H9 (cell line): ENCODE measurements around the gene DEUP1. TPM values are rescaled to one million over a fixed set of nuclear protein-coding genes. Genes with fewer than 3 reads are reported as not detected.

Source experiments
- DNase-seq: peaks from one replicate; pipeline ENCODE4 v3.0.0-alpha.2; 2017
- H2AFZ ChIP-seq: one replicate; pipeline ENCODE4 v1.6.1; 2013; ENCODE audit warnings: mild to moderate bottlenecking, low read length, control low read depth, moderate library complexity
- H2AK5ac ChIP-seq: 2 replicates; pipeline ENCODE4 v1.6.1; 2013; ENCODE audit warnings: low read length, control low read depth, mixed read lengths; ENCODE audit not compliant: insufficient read length
- H2BK120ac ChIP-seq: one replicate; pipeline ENCODE4 v1.6.1; 2013; ENCODE audit warnings: low read depth, mild to moderate bottlenecking, low read length, control low read depth, inconsistent platforms; ENCODE audit not compliant: poor library complexity, severe bottlenecking
- H2BK12ac ChIP-seq: 2 replicates; pipeline ENCODE4 v1.6.1; 2013; ENCODE audit warnings: low read length, control low read depth, mixed read lengths, low read depth; ENCODE audit not compliant: insufficient read length
- H2BK15ac ChIP-seq: 2 replicates; pipeline ENCODE4 v1.6.1; 2013; ENCODE audit warnings: low read depth, low read length, control low read depth
- H2BK20ac ChIP-seq: one replicate; pipeline ENCODE4 v1.6.1; 2013; ENCODE audit warnings: low read depth, mild to moderate bottlenecking, low read length, control low read depth, inconsistent platforms; ENCODE audit not compliant: poor library complexity, severe bottlenecking
- H2BK5ac ChIP-seq: 2 replicates; pipeline ENCODE4 v1.6.1; 2013; ENCODE audit warnings: low read length, control low read depth, mixed read lengths; ENCODE audit not compliant: insufficient read length
- H3K14ac ChIP-seq: 2 replicates; pipeline ENCODE4 v1.6.1; 2013; ENCODE audit warnings: low read length, control low read depth; ENCODE audit not compliant: insufficient read depth
- H3K18ac ChIP-seq: 2 replicates; pipeline ENCODE4 v1.6.1; 2013; ENCODE audit warnings: low read depth, mild to moderate bottlenecking, mixed read lengths, low read length, control low read depth; ENCODE audit not compliant: insufficient read length
- H3K23ac ChIP-seq: 2 replicates; pipeline ENCODE4 v1.6.1; 2013; ENCODE audit warnings: low read length, control low read depth, mixed read lengths, low read depth; ENCODE audit not compliant: insufficient read length
- H3K23me2 ChIP-seq: 2 replicates; pipeline ENCODE4 v1.6.1; 2013; ENCODE audit warnings: low read depth, mild to moderate bottlenecking, mixed read lengths, low read length, control low read depth; ENCODE audit not compliant: insufficient read length, poor library complexity, severe bottlenecking
- H3K27ac ChIP-seq: 2 replicates; pipeline ENCODE4 v1.5.1; 2013; ENCODE audit warnings: low read length, control low read depth, mixed read lengths, low read depth; ENCODE audit not compliant: insufficient read length
- H3K27me3 ChIP-seq: 2 replicates; pipeline ENCODE4 v1.6.1; 2013; ENCODE audit warnings: low read length, control low read depth, inconsistent platforms; ENCODE audit not compliant: insufficient read depth
- H3K4ac ChIP-seq: 2 replicates; pipeline ENCODE4 v1.6.1; 2013; ENCODE audit warnings: low read depth, mild to moderate bottlenecking, control low read depth, inconsistent platforms, low read length, moderate library complexity
- H3K4me1 ChIP-seq: 2 replicates; pipeline ENCODE4 v1.6.1; 2013; ENCODE audit warnings: low read length, control low read depth, inconsistent platforms; ENCODE audit not compliant: insufficient read depth
- H3K4me2 ChIP-seq: 2 replicates; pipeline ENCODE4 v1.6.1; 2013; ENCODE audit warnings: low read length, control low read depth, mixed read lengths; ENCODE audit not compliant: insufficient read length, insufficient read depth
- H3K56ac ChIP-seq: 2 replicates; pipeline ENCODE4 v1.6.1; 2013; ENCODE audit warnings: low read depth, mild to moderate bottlenecking, mixed read lengths, low read length, control low read depth; ENCODE audit not compliant: insufficient read length
- H3K79me1 ChIP-seq: 2 replicates; pipeline ENCODE4 v1.6.1; 2013; ENCODE audit warnings: low read depth, mild to moderate bottlenecking, moderate library complexity, low read length, control low read depth, inconsistent platforms; ENCODE audit not compliant: insufficient read depth, poor library complexity, severe bottlenecking
- H3K79me2 ChIP-seq: 2 replicates; pipeline ENCODE4 v1.6.1; 2013; ENCODE audit warnings: low read length, control low read depth, inconsistent platforms; ENCODE audit not compliant: insufficient read depth
- H3K9ac ChIP-seq: 2 replicates; pipeline ENCODE4 v1.6.1; 2013; ENCODE audit warnings: low read length, control low read depth, mixed read lengths; ENCODE audit not compliant: insufficient read length; ENCODE audit errors: extremely low read depth
- H3K9me3 ChIP-seq: one replicate; pipeline ENCODE4 v1.6.1; 2013; ENCODE audit warnings: low read depth, low read length, inconsistent platforms; ENCODE audit not compliant: control insufficient read depth
- H3T11ph ChIP-seq: one replicate; pipeline ENCODE4 v1.6.1; 2013; ENCODE audit warnings: mild to moderate bottlenecking, low read length, control low read depth, inconsistent platforms
- H4K20me1 ChIP-seq: one replicate; pipeline ENCODE4 v1.6.1; 2013; ENCODE audit not compliant: control insufficient read depth, insufficient read length, insufficient read depth
- H4K5ac ChIP-seq: 2 replicates; pipeline ENCODE4 v1.6.1; 2013; ENCODE audit warnings: low read depth, mild to moderate bottlenecking, mixed read lengths, low read length, control low read depth; ENCODE audit not compliant: insufficient read length
- H4K8ac ChIP-seq: replicated peaks from 2 replicates; pipeline ENCODE4 v1.6.1; 2013; ENCODE audit warnings: low read length, control low read depth, mixed read lengths, low read depth; ENCODE audit not compliant: insufficient read length
- H4K91ac ChIP-seq: 2 replicates; pipeline ENCODE4 v1.6.1; 2013; ENCODE audit warnings: low read depth, mild to moderate bottlenecking, moderate library complexity, mixed read lengths, low read length, control low read depth; ENCODE audit not compliant: insufficient read length
- H3K27ac Mint-ChIP-seq, 3 experiments: 2 replicates in 2 of 3; 3 replicates in 1 of 3; pipeline ENCODE4 v1.8.0; 2020 to 2021; ENCODE audit warnings: mixed read lengths in 3 of 3, mild to moderate bottlenecking in 1 of 3, moderate library complexity in 1 of 3
- H3K27me3 Mint-ChIP-seq: 2 replicates; pipeline ENCODE4 v1.8.0; 2021; ENCODE audit warnings: low read depth, mild to moderate bottlenecking, moderate library complexity, mixed read lengths
- H3K36me3 Mint-ChIP-seq, 3 experiments: 2 replicates in 2 of 3; 3 replicates in 1 of 3; pipeline ENCODE4 v1.8.0; 2020 to 2021; ENCODE audit warnings: low read depth in 3 of 3, mixed read lengths in 3 of 3; ENCODE audit not compliant: insufficient read depth in 1 of 3
- H3K4me1 Mint-ChIP-seq, 2 experiments: 2 replicates each; pipeline ENCODE4 v1.8.0; 2020; ENCODE audit warnings: mixed read lengths in 2 of 2
- H3K4me3 Mint-ChIP-seq, 2 experiments: 2 replicates in 1 of 2; 3 replicates in 1 of 2; pipeline ENCODE4 v1.8.0; 2020 to 2021; ENCODE audit warnings: mild to moderate bottlenecking in 2 of 2, mixed read lengths in 2 of 2, moderate library complexity in 1 of 2
- H3K9me3 Mint-ChIP-seq, 2 experiments: 2 replicates in 1 of 2; 3 replicates in 1 of 2; pipeline ENCODE4 v1.8.0; 2020; ENCODE audit warnings: mild to moderate bottlenecking in 2 of 2, mixed read lengths in 2 of 2, moderate library complexity in 1 of 2
- CTCF ChIP-seq: fragments of 200-600 bp; sonication (generic); conservative IDR thresholded peaks from 3 replicates; pipeline ENCODE4 v1.8.0; 2021; ENCODE audit warnings: antibody characterized with exemption, mild to moderate bottlenecking
- WGBS: extraction: QIAGEN DNeasy Blood & Tissue Kit; methylation state at CpG from one replicate; pipeline ENCODE4 v1.1.7; 2013; ENCODE audit warnings: missing lambda C conversion rate, low lambda C conversion rate, mixed read lengths; ENCODE audit not compliant: insufficient read length; ENCODE audit errors: extremely low coverage; 5-methylcytosine and 5-hydroxymethylcytosine counted together
- total RNA-seq: library from RNA; stranded (reverse); gene quantifications from 2 replicates; pipeline ENCODE4 v1.2.1, GENCODE V29; 2021

DEUP1 gene
- total RNA-seq, 1 experiment from 2014 or later: 0.22 TPM

- Histone ChIP-seq H3K4me2 (no peak overlapping the region), H2AK5ac (no peak overlapping the region), H3K4me1 (no peaks in the 10 kb centered on the region), H4K8ac (no peak overlapping the region), H3K23me2 (no peaks in the 10 kb centered on the region), H4K20me1 (no peaks in the 10 kb centered on the region), H3K9ac (no peak overlapping the region), H3K4ac (no peak overlapping the region), H3K18ac (no peak overlapping the region), H3K79me1 (no peaks in the 10 kb centered on the region), H2BK20ac (no peak overlapping the region), H4K5ac (no peak overlapping the region), H3T11ph (no peak overlapping the region), H2AFZ (no peak overlapping the region), H3K27ac (no peak overlapping the region), H4K91ac (no peak overlapping the region), H3K27me3 (no peaks in the 10 kb centered on the region), H2BK12ac (no peak overlapping the region), H3K9me3 (no peaks in the 10 kb centered on the region), H3K79me2 (no peaks in the 10 kb centered on the region), H2BK15ac (no peak overlapping the region), H2BK5ac (no peak overlapping the region), H2BK120ac (no peak overlapping the region), H3K56ac (no peak overlapping the region), H3K23ac (no peak overlapping the region), H3K14ac (no peak overlapping the region)
- Mint-ChIP-seq H3K27ac (no peak overlapping the region), H3K4me1 (no peaks in the 10 kb centered on the region), H3K36me3 (no peaks in the 10 kb centered on the region), H3K9me3 (no peaks in the 10 kb centered on the region), H3K27me3 (no peaks in the 10 kb centered on the region), H3K4me3 (no peak overlapping the region)
- no peak for DNase-seq
- WGBS: no CpG with 5 or more reads among the region's 5 CpGs
- TF ChIP-seq CTCF: no peak
Measured at GRCh38 chr11:93289782-93290463, 40.6 kb upstream of the DEUP1 start.
